ENCODE results near the gene CTNS. TPM values are rescaled to one million over a fixed set of nuclear protein-coding genes. Genes with fewer than 3 reads are reported as not detected.

CTNS gene
- total RNA-seq (2014; rRNA removed; shearing (Covaris generic)) = 12.6 and 22.6 TPM in 2 replicates

GRCh38 chr17:3636154-3636907 is at the start of gene CTNS, which contains the start of gene SHPK:
TSS of gene CTNS (plus strand) at chr17:3636760. CDS start at chr17:3640207, 3,447 bp downstream.
TSS of gene SHPK (minus strand) at chr17:3636250. CDS start at chr17:3636219, 31 bp downstream.
- peak; percentile 84 for DNase-seq (ENCODE audit: low spot score)

DNA sequence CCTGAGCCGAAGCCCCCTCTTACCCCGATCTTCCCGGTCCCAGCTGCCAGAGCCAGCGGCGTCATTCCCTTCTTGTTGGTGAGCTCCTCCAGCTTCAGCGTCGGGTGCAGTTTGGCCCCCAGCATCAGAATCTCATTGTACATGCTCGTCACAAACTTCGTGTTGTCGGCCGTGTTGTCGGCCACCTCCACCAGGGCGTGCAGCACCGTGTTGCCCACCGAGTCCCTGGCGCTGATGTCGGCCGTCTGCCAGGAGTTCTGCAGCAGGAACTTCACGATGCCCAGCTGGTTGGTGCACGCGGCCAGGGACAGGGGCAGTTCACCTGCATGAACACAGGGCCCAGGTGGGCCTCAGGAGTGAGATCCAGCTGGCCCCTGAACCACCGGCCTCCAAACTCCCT is 46.8 kb upstream of the CTNS start:
- DNase-seq (ENCODE audit: low spot score) = no peak

DNA sequence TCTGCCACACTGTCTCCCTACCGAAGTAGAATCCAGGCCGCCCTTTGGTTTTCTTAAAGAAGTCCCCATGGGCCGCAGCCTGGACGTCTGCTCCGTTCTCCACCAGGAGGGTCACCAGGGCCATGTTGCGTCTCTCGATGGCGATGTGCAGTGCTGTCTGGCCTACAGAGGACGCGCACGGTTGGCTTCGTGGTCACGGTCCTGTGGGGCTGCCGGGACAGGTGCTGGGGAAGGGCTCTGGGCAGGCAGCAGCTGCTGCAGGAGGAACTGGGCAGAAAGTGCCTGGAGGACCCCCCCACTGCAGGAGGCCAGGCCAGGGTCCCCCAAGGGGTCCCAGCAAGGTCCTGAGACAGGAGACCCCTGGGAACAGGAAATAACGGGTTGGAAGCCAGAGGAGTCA is 46.3 kb upstream of the CTNS start:
- DNase-seq (ENCODE audit: low spot score) = no peak

DNA sequence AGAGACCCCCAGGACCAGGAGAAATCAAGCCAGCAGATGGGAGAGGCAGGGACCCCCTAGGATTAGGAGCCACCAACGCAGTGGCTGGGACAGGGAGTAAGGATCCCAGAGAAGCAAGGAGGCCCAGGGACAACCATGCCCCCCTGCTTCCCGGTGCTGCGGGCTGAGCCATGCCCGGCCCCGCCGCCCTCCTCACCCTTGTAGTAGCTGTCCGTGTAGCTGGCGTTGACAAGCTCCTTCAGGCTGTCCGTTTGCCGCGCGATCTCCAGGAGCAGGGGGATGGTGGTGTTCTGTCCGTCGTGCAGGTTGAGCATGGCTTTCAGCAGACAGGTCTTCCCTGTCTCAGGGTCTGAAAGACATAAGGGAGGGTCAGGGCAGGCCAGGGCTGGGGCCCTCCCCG is 45.8 kb upstream of the CTNS start:
- DNase-seq (ENCODE audit: low spot score) = no peak

GRCh38 chr17:3592216-3592860 is 44.2 kb upstream of the CTNS start:
- DNase-seq (ENCODE audit: low spot score) = no peak

- DNase-seq (ENCODE audit: low spot score) = no peak
These were observed 43.2 kb upstream of the CTNS start for GRCh38 chr17:3593384-3593783.

DNA sequence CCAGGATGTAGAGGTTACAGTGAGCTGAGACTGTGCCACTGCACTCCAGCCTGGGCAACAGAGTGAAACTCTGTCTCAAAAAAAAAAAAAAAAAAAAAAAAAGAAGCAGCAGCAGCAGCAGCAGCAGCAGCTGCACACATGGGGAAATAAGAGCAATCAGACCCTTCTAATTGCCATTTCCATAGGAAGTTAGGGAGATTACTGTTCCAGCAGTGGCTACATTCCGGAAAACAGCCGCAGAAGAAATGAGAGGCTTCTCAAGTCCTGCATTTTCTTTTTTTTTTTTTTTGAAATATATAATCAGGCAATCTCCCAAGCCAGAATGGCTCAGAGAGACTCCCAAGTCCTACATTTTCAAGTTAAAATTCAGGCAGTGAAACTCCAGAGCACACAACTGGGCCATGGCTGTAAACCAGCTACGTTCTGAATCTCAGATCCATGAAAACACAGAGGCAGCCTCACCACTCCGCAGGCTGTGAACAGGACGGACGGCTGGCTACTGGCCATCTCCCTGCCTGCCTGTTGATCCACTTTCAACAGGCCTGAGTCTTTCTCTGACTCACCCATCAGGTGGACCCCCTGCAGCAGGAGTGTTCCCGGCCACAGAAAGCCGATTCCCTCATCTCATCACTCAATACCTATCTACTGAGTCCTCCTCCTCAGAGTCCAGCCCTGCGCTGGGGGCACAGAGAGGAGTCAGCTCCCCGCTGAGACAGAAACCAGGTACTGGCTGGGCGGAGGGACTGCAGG is 42.3 kb upstream of the CTNS start:
- DNase-seq (ENCODE audit: low spot score) = no peak

GRCh38 chr17:3594976-3595375 is 41.6 kb upstream of the CTNS start:
- DNase-seq (ENCODE audit: low spot score) = no peak

DNA sequence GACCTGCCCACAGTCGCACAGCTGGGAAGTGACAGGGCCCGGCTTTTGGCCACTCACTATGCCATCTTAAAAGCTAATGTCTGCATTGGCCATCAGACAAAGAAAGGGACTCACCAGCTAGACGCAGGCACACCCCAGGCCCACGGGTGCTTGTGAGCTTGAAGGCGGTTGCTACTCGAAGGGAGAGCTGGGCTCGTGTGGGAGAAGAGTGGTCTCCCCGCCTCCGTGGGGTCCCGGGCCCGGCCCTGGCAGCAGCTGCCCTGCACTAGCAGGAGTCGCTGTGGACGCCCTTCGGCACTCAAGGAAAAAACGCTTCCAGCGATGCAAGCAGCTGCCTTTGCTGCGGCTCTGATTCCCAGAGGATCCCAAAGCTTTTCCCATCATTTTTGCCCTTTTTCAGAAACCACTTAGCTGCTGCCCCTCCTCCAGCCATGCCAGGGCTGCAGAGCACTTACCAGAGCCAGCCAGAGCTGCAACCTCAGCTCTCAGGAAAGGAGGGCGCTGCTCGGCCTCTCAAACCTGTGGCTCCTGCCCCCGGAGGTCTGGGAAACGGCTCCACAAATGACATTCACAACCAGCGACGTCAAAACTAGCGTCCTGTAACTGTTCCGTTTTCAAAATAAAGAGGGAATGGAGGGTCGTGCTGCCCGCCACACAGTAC is 39.6 kb upstream of the CTNS start:
- DNase-seq (ENCODE audit: low spot score) = no peak

DNA sequence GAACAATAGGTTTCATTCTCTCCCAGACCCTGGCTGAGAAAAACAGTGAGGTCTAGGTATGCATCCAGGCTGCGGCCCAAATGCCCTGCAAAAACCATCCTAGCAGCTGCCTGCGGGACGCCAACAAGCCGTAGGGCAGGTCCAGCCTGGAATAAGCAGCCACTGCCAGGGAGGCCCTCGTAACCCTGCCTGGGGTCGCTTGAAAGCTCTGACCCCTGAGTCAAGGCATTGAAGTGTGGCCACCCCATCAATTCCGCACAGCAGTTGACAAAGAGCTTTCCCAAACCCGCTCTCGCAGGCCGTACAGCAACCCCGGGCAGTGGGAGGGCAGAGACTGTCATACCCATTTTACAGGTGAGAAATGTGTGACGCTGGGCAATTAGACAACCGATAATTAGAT is 38.5 kb upstream of the CTNS start:
- no peak for DNase-seq (ENCODE audit: low spot score)

DNA sequence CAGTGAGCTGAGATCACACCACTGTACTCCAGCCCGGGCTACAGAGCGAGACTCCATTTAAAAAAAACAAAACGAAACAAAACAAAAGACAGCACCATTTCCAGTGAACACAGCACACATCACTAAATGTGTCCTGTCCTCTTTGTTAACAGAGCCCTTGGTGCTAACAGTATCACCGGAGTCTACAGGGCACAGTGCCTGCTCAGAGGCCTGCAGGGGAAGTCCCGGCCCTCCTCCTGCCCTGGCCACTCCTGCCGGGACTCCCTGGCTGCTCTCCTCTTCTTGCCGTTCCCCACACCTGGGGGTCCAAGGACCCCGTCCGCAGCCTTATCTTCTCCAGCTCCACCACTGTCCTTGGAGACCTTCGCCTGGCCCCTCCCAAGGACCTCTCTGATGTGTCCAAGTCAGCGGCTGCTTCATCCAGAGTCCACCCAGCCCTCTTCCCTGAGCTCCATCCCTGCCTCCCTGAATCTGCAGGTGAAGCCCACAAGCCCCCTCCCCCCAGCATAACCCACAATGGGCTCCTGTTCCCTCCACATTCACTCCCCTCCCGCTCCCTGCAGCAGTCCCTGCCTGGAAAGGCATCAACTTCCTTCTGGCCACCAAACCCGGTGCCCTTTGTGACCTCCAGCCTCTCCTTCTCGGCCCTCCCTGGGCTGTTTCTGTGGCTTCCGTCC is 35.9 kb upstream of the CTNS start:
- no peak for DNase-seq (ENCODE audit: low spot score)

GRCh38 chr17:3602499-3602898 is 34.1 kb upstream of the CTNS start:
- peak; percentile 21 for DNase-seq (ENCODE audit: low spot score)

- no peak for DNase-seq (ENCODE audit: low spot score)
These were observed 33.3 kb upstream of the CTNS start for GRCh38 chr17:3603119-3603869.

- DNase-seq (ENCODE audit: low spot score) = no peak
These were observed 32.7 kb upstream of the CTNS start for GRCh38 chr17:3603870-3604259.

DNA sequence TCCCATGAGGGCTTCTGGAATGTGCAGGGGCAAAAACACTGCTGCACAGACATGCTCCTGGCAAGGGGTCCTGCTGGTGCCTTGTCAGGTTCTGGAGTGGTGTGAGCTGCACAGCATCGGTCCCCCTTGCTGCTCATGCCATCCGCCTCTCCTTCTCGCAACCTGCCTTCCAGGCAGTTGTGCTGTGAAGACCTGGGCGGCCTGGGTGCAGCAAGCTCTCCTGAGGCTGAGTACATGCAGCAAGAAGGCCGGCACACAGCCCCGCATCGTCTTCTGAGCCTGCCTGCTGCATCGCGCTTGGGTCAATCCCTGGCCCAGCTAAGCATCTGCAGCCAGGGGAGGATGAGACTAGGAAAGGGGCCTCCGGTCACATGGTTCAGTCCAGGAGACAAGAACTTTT is 26.9 kb upstream of the CTNS start:
- DNase-seq (ENCODE audit: low spot score) = no peak

DNA sequence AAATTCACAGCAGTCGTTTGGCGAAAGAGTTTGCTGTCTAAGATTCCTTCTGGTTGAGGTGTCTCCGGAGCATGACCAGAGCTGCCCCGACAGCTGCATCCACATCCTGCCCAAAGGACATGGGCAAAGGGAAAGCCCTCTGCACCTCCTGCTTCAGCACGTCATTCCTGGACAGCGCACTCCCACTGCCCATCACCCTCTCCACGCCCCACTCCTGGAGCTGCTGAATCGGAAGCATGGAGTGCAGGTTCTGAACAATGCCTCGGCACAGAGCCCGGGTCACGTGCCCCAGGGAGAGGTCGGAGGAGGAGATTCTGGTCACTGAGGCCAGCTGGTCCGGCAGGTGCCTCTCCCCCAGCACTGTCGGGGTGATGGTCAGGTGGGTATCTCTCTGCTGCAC is 26.0 kb upstream of the CTNS start:
- no peak for DNase-seq (ENCODE audit: low spot score)

- no peak for DNase-seq (ENCODE audit: low spot score)
These were observed 23.4 kb upstream of the CTNS start for GRCh38 chr17:3613124-3613523.

- DNase-seq (ENCODE audit: low spot score) = no peak
These were observed 21.2 kb upstream of the CTNS start for GRCh38 chr17:3615160-3615870.

- DNase-seq (ENCODE audit: low spot score) = no peak
These were observed 15.3 kb upstream of the CTNS start for GRCh38 chr17:3621146-3621720.
